HG03159 (cell line): ENCODE results near the gene APBA2.

ENCODE experiments used
- ATAC-seq: cut with Tn5 transposase; IDR thresholded peaks from one replicate; pipeline ENCODE4 v1.9.1; 2021; ENCODE audit warnings: mild to moderate bottlenecking, moderate library complexity; ENCODE audit not compliant: unreplicated experiment

Gene APBA2

GRCh38 chr15:29072444-29072843, 186.7 kb downstream of the APBA2 start:
- no peak for ATAC-seq

DNA sequence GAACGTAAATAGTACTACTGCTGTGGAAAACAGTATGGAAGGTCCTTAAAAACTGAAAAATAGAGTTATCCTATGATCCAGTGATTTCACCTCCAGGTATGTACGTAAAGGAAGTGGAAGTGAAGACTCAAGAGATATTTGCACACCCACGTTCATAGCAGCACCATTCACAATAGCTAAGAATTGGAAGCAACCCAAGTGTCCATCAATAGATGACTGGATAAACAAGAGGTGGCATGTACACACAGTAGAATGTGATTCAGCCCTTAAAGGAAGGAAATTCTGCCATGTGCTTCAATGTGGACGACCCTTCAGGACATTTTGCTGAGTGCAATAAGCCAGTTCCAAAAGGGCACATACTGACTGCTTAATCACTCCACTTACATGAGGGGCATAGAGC, 188.3 kb downstream of the APBA2 start:
- ATAC-seq = no peak

GRCh38 chr15:29078541-29078940, 192.8 kb downstream of the APBA2 start:
- no peak for ATAC-seq

DNA sequence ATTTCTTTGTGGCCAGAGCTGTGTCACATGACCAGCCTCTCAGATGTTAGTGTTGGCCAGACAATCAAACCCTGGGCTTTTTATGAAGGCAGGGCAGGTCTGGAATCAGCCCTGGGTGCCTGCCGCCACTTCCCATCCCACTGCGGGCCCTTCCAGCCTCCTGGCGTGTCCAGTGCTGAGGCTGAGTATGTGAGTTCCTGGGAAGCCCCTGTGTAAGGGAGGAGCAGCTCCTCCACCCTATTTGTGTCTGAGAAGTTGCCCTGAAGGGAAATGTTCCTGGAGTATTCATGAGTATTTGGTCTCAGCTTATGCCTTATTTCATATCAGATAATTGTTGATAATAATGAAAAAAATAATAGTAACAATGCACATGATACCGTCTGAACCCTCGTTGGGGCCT, 193.7 kb downstream of the APBA2 start:
- no peak for ATAC-seq

GRCh38 chr15:29081781-29082180, 196.0 kb downstream of the APBA2 start:
- no peak for ATAC-seq

- no peak for ATAC-seq
Measured at GRCh38 chr15:29083161-29083560, 197.4 kb downstream of the APBA2 start.

- ATAC-seq = no peak
Measured at GRCh38 chr15:29083858-29084257, 198.1 kb downstream of the APBA2 start.

DNA sequence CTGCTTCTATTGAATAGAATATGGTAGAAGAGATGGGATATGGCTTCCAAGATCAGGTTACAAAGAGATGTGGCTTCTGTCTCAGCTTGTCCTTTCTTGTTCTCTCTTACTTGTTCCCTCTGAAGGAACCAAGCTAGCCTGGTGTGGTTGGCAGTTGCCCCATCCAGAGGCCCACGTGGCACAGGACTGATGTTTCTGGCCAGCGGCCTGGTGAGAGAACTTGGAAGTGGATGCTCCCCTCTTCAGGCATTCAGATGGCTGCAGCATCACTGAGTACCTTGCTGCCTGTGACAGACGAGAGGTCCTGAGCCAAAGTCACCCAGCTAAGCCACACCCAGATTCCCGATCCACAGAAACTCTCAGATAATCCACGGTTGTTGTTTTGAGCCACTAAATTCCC, 200.2 kb downstream of the APBA2 start:
- ATAC-seq = no peak

GRCh38 chr15:29086891-29087290, 201.1 kb downstream of the APBA2 start:
- no peak for ATAC-seq

DNA sequence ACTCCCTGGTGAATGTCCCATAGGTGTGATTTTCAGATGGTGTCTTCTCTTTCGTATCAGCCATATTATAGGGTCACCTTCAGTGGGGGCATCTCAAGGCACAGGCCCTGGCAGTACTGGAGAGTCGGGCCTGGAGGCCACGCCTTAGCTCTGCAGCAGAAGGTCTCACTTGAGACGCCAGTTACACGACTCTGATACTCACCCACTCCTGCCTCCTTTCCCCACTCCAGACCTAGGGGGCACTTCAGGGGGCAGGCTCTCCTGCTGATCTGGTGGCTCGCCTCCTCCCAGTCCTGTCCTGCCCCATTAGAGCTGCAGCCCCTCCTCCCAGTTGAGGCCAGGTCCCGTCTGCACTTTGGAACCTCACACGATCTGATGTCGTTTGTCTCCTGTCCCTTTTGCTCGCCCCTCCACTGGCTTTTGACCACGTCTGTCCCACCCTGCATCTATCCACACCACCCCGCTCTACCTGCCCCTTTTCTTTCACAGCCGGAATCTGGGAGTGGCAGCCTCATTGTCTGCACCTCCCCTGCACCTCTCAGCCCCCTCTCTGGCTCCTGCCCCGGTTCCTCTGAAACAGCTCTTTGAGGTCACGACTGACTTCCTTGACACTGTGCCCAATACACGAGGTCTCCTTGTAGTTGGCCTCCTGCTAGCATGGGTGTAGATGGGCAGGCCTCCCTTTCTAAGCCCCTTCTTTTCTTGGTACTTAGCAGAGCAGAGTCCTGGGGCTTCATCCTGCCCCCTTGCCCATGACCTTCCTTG, 201.9 kb downstream of the APBA2 start:
- no peak for ATAC-seq

- no peak for ATAC-seq
Measured at GRCh38 chr15:29088666-29089065, 202.9 kb downstream of the APBA2 start.

- no peak for ATAC-seq
Measured at GRCh38 chr15:29089731-29090616, 204.2 kb downstream of the APBA2 start.

GRCh38 chr15:29090617-29091466, 205.1 kb downstream of the APBA2 start:
- ATAC-seq = no peak

DNA sequence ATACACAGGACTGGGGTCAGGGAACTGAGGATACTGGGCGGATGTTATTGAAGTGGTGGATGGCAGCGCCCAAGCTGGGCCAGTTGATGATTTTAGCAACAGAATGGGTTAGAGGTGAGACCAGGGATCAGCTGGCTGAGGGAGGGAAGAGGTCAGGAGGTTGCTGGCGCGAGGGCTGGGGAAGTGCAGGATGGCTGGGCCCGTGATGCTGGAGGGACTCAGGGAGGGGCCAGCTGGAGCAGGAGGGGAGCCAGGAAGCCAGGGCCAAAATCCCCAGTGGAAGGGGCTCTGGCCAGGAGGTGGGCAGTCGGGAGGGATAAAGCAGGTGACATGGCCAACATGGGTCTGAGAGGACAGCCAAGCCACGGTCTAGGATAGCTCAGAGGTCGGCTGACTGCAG, 205.9 kb downstream of the APBA2 start:
- ATAC-seq = no peak

DNA sequence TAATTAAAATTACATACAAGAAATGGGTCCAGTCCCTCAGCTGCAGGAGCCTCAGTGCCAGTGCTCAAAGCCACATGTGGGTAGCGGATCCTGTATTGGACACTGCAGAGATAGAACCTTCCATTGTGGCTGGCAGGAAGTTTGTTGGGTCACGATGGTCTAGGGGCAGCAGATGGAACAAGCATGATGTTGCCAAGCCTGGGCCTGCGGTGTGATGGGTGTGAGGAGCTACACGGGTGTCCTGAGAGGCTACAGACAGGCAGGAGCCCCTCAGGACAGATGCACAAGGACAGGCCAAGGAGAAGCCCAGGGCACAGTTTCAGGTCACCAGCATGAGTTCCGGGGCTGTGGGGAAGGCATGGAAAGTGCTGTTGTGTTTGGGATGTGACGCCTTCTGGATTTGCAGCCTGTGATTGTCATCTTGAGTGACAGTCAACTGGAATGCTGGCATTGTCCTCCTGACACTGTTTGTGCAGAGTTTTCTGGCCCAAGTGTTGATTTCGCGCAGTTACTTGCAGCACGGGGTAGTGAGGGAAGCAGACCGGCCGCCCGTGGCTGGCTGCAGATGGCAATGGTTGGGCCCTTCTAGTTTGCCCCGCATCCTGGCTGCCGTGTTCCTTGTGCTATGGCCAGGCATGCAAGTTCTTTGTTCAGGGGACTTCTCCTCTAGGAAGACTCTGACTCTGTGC, 206.7 kb downstream of the APBA2 start:
- ATAC-seq = no peak

- ATAC-seq = no peak
Measured at GRCh38 chr15:29093065-29093435, 207.3 kb downstream of the APBA2 start.

DNA sequence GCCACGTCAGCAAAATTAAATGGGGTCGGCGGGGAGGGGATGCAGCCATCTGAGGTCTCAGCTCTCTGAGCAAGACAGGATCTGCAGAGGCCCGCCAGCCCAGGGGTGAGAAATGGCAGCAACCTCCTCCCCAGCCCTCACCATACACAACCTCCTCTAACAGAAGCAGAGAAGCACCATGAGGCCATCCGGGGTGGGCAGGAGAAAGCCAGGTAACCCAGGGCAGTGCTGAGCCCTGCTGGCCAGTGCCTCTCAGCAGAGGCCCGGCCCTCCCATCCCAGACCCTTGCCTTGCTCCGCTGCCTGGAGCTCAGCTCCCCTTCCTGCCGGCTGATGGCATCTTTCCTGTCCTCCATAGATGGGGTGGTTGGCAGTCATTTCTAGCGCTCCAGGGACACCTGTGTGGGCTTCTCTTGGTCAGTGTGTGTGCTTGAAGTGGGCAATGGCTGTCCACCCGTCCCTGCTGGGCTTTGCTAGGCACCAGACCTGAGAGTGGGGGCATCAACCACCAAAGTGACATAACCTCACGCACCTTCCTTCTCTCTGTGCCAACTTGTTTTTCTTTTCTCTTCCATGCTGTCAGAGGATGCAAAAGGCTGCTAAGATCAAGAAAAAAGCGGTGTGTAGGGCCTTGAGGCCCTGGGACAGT, 208.0 kb downstream of the APBA2 start:
- no peak for ATAC-seq

DNA sequence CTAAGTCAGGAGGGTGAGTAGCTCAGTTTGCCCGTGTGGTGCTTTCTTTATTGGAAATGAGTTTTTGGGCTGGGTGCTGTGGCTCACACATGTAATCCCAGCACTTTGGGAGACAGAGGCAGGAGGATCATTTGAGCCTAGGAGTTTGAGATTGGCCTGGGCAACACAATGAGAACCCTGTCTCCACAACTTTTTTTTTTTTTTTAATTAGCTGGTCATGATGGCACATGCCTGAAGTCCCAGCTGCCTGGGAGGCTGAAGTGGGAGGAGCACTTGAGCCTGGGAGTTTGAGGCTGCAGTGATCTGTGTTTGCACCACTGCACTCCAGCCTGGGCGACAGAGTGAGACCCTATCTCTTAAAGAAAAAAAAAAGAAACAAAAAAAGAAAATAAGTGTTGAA, 208.9 kb downstream of the APBA2 start:
- no peak for ATAC-seq

DNA sequence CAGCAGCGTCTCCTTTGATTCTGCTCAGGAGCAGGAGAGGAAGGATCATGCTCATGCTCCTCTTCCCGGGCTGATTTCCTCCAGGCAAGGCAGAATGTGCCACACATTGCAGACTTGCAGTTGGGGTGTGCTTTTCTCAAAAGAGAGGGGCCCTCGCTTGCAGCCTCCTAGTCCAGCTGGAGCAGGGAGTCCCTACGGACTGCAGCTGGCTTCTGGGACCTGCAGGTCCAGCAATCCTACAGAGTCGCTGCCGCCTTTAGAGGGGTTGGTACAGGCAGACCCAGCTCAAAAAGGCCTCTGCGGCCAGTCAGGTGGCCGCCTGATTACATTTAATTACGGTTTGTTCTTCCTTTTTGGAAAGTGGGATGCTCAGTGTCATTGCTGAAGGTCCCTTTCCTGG, 210.0 kb downstream of the APBA2 start:
- ATAC-seq = no peak

DNA sequence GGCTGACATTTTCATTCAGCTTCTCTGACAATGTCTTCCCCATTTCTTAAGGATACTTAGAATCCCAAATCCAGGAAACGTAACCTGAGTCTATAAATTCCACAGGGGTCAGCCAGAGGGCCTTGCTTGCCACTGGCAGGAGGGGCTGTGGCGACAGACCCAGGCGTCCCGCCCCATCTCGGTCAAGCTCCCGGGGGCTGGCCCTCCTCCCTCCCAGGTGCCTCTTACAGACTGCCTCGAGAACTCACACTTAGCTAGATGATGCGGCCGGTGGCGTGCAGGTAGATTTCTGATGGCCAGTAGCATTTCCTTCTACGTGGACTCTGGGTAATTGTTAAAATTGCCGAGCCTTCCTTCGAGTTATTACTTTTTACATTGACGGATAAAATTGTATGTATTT, 211.4 kb downstream of the APBA2 start:
- no peak for ATAC-seq
